ENCODE results near the gene MUC5B. TPM values are rescaled to one million over a fixed set of nuclear protein-coding genes. Genes with fewer than 3 reads are reported as not detected.

Gene MUC5B
- total RNA-seq, 1 experiment from 2014 or later = 24.3 TPM

DNA sequence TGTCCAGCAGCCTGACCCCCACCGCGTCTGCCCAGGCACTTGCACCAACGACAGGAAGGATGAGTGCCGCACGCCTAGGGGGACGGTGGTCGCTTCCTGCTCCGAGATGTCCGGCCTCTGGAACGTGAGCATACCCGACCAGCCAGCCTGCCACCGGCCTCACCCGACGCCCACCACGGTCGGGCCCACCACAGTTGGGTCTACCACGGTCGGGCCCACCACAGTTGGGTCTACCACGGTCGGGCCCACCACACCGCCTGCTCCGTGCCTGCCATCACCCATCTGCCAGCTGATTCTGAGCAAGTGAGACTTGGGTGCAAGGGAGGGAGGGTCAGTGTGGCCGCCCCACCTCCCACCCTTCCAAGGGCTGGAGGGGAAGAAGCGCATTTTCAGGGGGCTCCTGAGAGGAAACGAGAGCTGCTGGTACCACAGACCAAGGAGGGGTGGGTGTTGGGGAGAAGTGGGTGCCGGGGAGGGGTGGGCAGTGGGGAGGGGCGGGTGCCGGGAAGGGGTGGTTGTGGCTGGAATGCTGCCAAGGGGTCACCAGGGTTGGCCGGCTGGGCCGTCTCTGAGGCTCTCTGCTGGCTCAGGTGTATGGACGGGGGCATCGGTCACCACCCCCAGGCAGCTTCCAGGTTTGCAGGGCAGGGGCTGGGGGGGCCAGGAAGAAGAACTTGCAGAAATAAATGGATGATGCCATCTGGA is 27.7 kb upstream of the MUC5B start:
- ChIA-PET CTCF (no interaction called here), POLR2A (ENCODE audit: unreplicated experiment) (no interaction called here)
- Histone ChIP-seq H4K20me1 (ENCODE audit: low read length) (no peaks in the 10 kb centered on the region), H3K27me3 (ENCODE audit: low read length) (no peaks in the 10 kb centered on the region), H2AFZ (ENCODE audit: low read length) (no peak overlapping the region), H3K9ac (ENCODE audit: low read length) (no peak overlapping the region), H3K79me2 (ENCODE audit: low read length) (no peaks in the 10 kb centered on the region), H3K4me1 (ENCODE audit: insufficient read depth, low read length) (peaks cover 11% of the 10 kb centered on the region), H3K4me2 (ENCODE audit: low read length) (no peak overlapping the region), H3K4me3 (ENCODE audit: low read length) (no peak overlapping the region), H3K9me3 (ENCODE audit: low read length) (no peaks in the 10 kb centered on the region), H3K36me3 (ENCODE audit: low read depth, low read length) (no peaks in the 10 kb centered on the region), H3K9me2 (replicated peaks; ENCODE audit: low read length) (no peaks in the 10 kb centered on the region), H3K27ac (ENCODE audit: low read length) (no peak overlapping the region), H3F3A (ENCODE audit: low read length, unreplicated experiment) (no peaks in the 10 kb centered on the region)
- intact Hi-C loops (cut with micrococcal nuclease) = no loop called here
- BruUV-seq (replicated peaks) = no TSS peak
- no peak for DNase-seq
- no peak for TF ChIP-seq EZH2phosphoT487 (IDR thresholded peaks at IDR 0.05; ENCODE audit: borderline replicate concordance, low read length)
- TF ChIP-seq, protein P1, sequence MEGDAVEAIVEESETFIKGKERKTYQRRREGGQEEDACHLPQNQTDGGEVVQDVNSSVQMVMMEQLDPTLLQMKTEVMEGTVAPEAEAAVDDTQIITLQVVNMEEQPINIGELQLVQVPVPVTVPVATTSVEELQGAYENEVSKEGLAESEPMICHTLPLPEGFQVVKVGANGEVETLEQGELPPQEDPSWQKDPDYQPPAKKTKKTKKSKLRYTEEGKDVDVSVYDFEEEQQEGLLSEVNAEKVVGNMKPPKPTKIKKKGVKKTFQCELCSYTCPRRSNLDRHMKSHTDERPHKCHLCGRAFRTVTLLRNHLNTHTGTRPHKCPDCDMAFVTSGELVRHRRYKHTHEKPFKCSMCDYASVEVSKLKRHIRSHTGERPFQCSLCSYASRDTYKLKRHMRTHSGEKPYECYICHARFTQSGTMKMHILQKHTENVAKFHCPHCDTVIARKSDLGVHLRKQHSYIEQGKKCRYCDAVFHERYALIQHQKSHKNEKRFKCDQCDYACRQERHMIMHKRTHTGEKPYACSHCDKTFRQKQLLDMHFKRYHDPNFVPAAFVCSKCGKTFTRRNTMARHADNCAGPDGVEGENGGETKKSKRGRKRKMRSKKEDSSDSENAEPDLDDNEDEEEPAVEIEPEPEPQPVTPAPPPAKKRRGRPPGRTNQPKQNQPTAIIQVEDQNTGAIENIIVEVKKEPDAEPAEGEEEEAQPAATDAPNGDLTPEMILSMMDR (conservative IDR thresholded peaks at IDR 0.05; ENCODE audit: low read depth, low read length) = no peak
- TF ChIP-seq EZH2 (IDR thresholded peaks at IDR 0.05; ENCODE audit: low read length, unreplicated experiment) = no peak
- ATAC-seq = no peak

DNA sequence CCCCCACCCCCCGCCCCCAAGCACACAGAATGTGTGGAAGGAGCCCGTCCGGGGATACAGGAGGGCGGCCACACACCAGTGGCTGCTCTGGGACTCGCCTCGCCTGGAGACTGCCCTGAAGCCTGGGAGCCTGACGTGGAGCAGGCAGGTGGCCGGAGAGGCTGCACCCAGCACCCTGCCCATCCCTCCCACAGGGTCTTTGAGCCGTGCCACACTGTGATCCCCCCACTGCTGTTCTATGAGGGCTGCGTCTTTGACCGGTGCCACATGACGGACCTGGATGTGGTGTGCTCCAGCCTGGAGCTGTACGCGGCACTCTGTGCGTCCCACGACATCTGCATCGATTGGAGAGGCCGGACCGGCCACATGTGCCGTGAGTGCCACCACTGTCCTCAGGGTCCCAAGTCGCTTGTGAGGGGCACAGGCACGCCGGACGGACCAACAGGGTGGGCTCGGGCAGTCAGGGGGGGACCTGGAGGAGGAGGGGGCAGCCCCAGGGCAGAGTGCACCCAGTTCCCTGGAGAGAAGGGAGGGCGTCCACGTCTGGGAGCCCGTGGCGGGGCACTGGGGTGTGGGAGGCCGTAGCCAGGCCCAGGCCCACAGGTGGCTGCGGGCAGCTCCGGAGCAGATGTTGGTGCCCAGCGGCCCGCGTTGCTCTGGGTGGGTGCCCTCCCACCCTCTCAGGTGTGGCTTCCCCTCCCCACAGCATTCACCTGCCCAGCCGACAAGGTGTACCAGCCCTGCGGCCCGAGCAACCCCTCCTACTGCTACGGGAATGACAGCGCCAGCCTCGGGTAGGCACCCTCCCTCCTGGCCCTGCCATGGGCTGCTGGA is 27.0 kb upstream of the MUC5B start:
- Histone ChIP-seq H4K20me1 (ENCODE audit: low read length) (no peaks in the 10 kb centered on the region), H3K9ac (ENCODE audit: low read length) (no peak overlapping the region), H3K79me2 (ENCODE audit: low read length) (no peaks in the 10 kb centered on the region), H3K4me3 (ENCODE audit: low read length) (no peak overlapping the region), H3K9me3 (ENCODE audit: low read length) (no peaks in the 10 kb centered on the region), H3K9me2 (replicated peaks; ENCODE audit: low read length) (no peaks in the 10 kb centered on the region), H3K36me3 (ENCODE audit: low read depth, low read length) (no peaks in the 10 kb centered on the region), H3K27ac (ENCODE audit: low read length) (no peak overlapping the region), H3K4me2 (ENCODE audit: low read length) (no peak overlapping the region), H3F3A (ENCODE audit: low read length, unreplicated experiment) (no peaks in the 10 kb centered on the region), H2AFZ (ENCODE audit: low read length) (no peak overlapping the region), H3K4me1 (ENCODE audit: insufficient read depth, low read length) (peaks cover 17% of the 10 kb centered on the region), H3K27me3 (ENCODE audit: low read length) (no peaks in the 10 kb centered on the region)
- no TSS peak for BruUV-seq (replicated peaks)
- TF ChIP-seq, protein P1 (conservative IDR thresholded peaks at IDR 0.05; ENCODE audit: low read depth, low read length) = no peak
- no peak for TF ChIP-seq EZH2phosphoT487 (IDR thresholded peaks at IDR 0.05; ENCODE audit: borderline replicate concordance, low read length)
- no peak for TF ChIP-seq EZH2 (IDR thresholded peaks at IDR 0.05; ENCODE audit: low read length, unreplicated experiment)
- CTCF ChIA-PET = no interaction called here
- ATAC-seq (no peak), DNase-seq (no peak)
- intact Hi-C loops (cut with micrococcal nuclease) = no loop called here
- POLR2A ChIA-PET (ENCODE audit: unreplicated experiment) = no interaction called here

Measured in PC-3 (cell line).